ENCODE results near the gene RNASE7.

GRCh38 chr14:21089271-21089670 is 47.1 kb downstream of the RNASE7 start:
- TF ChIP-seq CTCF (IDR thresholded peaks at IDR 0.05 in 2 of 3, conservative IDR thresholded peaks at IDR 0.05 in 1 of 3; ENCODE audit: borderline replicate concordance in 1 of 3, insufficient read depth in 1 of 3, low read depth in 2 of 3, low read length in 2 of 3) (no peak), SRF (IDR thresholded peaks at IDR 0.05; ENCODE audit: low read depth) (no peak), CEBPB (IDR thresholded peaks at IDR 0.05; ENCODE audit: low read depth) (no peak), POLR2A (IDR thresholded peaks at IDR 0.05; ENCODE audit: borderline replicate concordance, extremely low read depth, insufficient read depth, insufficient read length) (no peak), POLR2AphosphoS5 (IDR thresholded peaks at IDR 0.05; ENCODE audit: low read depth, low read length) (no peak), SIN3A (IDR thresholded peaks at IDR 0.05; ENCODE audit: low read depth) (no peak), ELF1 (IDR thresholded peaks at IDR 0.05; ENCODE audit: borderline replicate concordance, low read depth) (no peak), CBX3 (IDR thresholded peaks at IDR 0.05; ENCODE audit: low read depth) (no peak), EZH2phosphoT487 (IDR thresholded peaks at IDR 0.05; ENCODE audit: borderline replicate concordance) (no peak), MAX (IDR thresholded peaks at IDR 0.05) (no peak), YY1 (IDR thresholded peaks at IDR 0.05; ENCODE audit: extremely low read depth, insufficient replicate concordance, low read depth, low read length) (no peak), REST (IDR thresholded peaks at IDR 0.05; ENCODE audit: low read depth) (no peak), TCF7L2 (IDR thresholded peaks at IDR 0.05; ENCODE audit: borderline replicate concordance, extremely low read depth, insufficient read depth, insufficient read length) (no peak)
